ENCODE measurements around the gene JADE3. TPM values are rescaled to one million over a fixed set of nuclear protein-coding genes. Genes with fewer than 3 reads are reported as not detected.

Gene JADE3
- total and polyA plus RNA-seq, 2 experiments from 2014 or later: 4.5 to 15.3 TPM

DNA sequence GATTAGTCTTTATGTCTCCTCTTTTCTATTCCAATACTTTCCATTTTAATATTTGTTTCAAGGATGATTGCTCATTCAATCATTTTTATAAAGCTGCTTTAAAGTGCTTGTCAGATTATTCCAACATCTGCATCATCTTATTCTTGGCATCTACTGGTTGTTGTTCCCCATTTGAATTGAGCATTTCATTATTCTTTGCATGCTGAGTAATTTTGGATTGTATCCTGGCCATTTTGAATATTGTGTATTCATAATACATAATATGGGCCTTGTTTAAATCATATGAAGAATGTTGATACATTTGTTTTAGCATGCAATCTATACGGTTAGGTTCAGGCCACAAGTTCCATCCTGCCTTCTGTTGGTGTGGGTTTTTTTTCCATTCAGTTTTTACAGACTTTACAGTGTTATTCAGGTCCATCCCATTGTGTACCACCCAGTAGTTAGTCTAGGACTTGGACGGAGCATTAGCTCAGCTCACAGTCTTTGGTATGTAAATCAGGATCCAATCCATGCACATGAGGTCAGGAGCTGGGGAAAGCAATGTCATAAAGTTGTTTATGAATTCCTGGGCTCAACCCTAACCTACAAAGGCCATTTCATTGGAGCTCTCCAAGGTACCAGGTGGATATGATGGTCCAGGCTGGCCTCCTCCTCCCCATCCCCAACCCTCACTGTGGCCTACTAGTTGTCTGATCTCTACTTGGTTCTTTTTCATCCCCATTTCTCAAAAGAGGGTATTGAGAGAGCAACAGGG lies 186.3 kb downstream of the JADE3 start:
- no peaks in the 10 kb centered on the region for H4K20me1 ChIP-seq (replicated peaks; ENCODE audit: insufficient read depth)
- H3K4me3 Mint-ChIP-seq: no peak overlapping the region
- 0 out of 2 replicates have a peak, but pooled peaks cover 3% of the 10 kb centered on the region for H3F3A ChIP-seq (replicated peaks; ENCODE audit: low read depth)
- TF ChIP-seq, protein P1, sequence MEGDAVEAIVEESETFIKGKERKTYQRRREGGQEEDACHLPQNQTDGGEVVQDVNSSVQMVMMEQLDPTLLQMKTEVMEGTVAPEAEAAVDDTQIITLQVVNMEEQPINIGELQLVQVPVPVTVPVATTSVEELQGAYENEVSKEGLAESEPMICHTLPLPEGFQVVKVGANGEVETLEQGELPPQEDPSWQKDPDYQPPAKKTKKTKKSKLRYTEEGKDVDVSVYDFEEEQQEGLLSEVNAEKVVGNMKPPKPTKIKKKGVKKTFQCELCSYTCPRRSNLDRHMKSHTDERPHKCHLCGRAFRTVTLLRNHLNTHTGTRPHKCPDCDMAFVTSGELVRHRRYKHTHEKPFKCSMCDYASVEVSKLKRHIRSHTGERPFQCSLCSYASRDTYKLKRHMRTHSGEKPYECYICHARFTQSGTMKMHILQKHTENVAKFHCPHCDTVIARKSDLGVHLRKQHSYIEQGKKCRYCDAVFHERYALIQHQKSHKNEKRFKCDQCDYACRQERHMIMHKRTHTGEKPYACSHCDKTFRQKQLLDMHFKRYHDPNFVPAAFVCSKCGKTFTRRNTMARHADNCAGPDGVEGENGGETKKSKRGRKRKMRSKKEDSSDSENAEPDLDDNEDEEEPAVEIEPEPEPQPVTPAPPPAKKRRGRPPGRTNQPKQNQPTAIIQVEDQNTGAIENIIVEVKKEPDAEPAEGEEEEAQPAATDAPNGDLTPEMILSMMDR (conservative IDR thresholded peaks at IDR 0.05; ENCODE audit: low read depth in 2 of 2): no peak
- TF ChIP-seq, protein P2, sequence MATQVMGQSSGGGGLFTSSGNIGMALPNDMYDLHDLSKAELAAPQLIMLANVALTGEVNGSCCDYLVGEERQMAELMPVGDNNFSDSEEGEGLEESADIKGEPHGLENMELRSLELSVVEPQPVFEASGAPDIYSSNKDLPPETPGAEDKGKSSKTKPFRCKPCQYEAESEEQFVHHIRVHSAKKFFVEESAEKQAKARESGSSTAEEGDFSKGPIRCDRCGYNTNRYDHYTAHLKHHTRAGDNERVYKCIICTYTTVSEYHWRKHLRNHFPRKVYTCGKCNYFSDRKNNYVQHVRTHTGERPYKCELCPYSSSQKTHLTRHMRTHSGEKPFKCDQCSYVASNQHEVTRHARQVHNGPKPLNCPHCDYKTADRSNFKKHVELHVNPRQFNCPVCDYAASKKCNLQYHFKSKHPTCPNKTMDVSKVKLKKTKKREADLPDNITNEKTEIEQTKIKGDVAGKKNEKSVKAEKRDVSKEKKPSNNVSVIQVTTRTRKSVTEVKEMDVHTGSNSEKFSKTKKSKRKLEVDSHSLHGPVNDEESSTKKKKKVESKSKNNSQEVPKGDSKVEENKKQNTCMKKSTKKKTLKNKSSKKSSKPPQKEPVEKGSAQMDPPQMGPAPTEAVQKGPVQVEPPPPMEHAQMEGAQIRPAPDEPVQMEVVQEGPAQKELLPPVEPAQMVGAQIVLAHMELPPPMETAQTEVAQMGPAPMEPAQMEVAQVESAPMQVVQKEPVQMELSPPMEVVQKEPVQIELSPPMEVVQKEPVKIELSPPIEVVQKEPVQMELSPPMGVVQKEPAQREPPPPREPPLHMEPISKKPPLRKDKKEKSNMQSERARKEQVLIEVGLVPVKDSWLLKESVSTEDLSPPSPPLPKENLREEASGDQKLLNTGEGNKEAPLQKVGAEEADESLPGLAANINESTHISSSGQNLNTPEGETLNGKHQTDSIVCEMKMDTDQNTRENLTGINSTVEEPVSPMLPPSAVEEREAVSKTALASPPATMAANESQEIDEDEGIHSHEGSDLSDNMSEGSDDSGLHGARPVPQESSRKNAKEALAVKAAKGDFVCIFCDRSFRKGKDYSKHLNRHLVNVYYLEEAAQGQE (IDR thresholded peaks at IDR 0.05; ENCODE audit: unreplicated experiment): peak; percentile 74
- ATAC-seq: no peak
- no peak overlapping the region for H3K4me2 ChIP-seq
- no peaks in the 10 kb centered on the region for H3K36me3 Mint-ChIP-seq (ENCODE audit: low read depth)
- H3K4me1 Mint-ChIP-seq: peaks cover 12% of the 10 kb centered on the region; the same call in 2 of the 3 replicates
- H3K4me1 ChIP-seq (ENCODE audit: insufficient read depth): peaks cover 4% of the 10 kb centered on the region; the same call in 1 of the 2 replicates
- H3K27me3 Mint-ChIP-seq (ENCODE audit: insufficient read depth, low read depth, poor library complexity): peaks cover 3% of the 10 kb centered on the region
- no peaks in the 10 kb centered on the region for H3K79me2 ChIP-seq (replicated peaks; ENCODE audit: insufficient read depth)
- no peak for DNase-seq (ENCODE audit: low spot score)
- H3K4me3 ChIP-seq: no peak overlapping the region
- no peaks in the 10 kb centered on the region for H3K27me3 ChIP-seq (ENCODE audit: insufficient read depth)
- 0 out of 2 replicates have a peak, but pooled peaks cover 5% of the 10 kb centered on the region for H3K9me2 ChIP-seq (ENCODE audit: insufficient read depth)
- no peak overlapping the region for H3K27ac ChIP-seq (ENCODE audit: low read depth)
- 0 out of 2 replicates have a peak, but pooled peaks cover 2% of the 10 kb centered on the region for H3K36me3 ChIP-seq (ENCODE audit: insufficient read depth)
- H2AFZ ChIP-seq: no peak overlapping the region
- peaks cover 2% of the 10 kb centered on the region; the same call in 1 of the 3 replicates for H3K9me3 Mint-ChIP-seq
- no peak overlapping the region for H3K27ac Mint-ChIP-seq

DNA sequence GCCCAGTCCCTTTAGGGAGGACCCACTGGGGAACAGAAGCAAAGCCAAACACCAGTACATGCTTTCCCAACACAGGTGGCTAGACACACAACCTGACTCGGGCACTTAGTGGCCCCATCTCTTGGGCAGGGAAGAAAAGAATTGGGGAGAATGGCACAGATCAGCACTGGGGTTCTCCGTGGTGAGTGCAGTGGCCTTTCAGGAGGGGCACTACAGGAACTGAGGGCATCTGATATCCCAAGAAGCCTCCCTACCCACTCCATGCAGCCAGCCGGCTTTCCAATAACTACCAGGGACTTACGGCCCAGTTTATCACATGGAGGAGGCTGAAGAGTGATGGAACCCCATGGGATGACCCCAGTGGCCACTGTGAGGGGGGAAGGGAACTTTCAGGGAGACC lies 189.0 kb downstream of the JADE3 start:
- H3K79me2 ChIP-seq (replicated peaks; ENCODE audit: insufficient read depth): no peaks in the 10 kb centered on the region
- Mint-ChIP-seq H3K36me3 (ENCODE audit: low read depth) (no peaks in the 10 kb centered on the region), H3K27me3 (ENCODE audit: insufficient read depth, low read depth, poor library complexity) (peaks cover 3% of the 10 kb centered on the region), H3K4me1 (peaks cover 12% of the 10 kb centered on the region; the same call in 2 of the 3 replicates), H3K27ac (no peak overlapping the region), H3K4me3 (no peak overlapping the region), H3K9me3 (peaks cover 2% of the 10 kb centered on the region; the same call in 2 of the 3 replicates)
- 0 out of 2 replicates have a peak, but pooled peaks cover 5% of the 10 kb centered on the region for H3K9me2 ChIP-seq (ENCODE audit: insufficient read depth)
- H2AFZ ChIP-seq: no peak overlapping the region
- H3K4me2 ChIP-seq: no peak overlapping the region
- H3F3A ChIP-seq (replicated peaks; ENCODE audit: low read depth): 0 out of 2 replicates have a peak, but pooled peaks cover 3% of the 10 kb centered on the region
- no peak for ATAC-seq
- no peaks in the 10 kb centered on the region for H4K20me1 ChIP-seq (replicated peaks; ENCODE audit: insufficient read depth)
- no peaks in the 10 kb centered on the region for H3K36me3 ChIP-seq (ENCODE audit: insufficient read depth)
- no peak overlapping the region for H3K4me3 ChIP-seq
- H3K4me1 ChIP-seq (ENCODE audit: insufficient read depth): peaks cover 4% of the 10 kb centered on the region; the same call in 1 of the 2 replicates
- no peaks in the 10 kb centered on the region for H3K27me3 ChIP-seq (ENCODE audit: insufficient read depth)
- DNase-seq (ENCODE audit: low spot score): no peak
- no peak overlapping the region for H3K27ac ChIP-seq (ENCODE audit: low read depth)
- TF ChIP-seq ZNF114 (CRISPR knock-in tag; IDR thresholded peaks at IDR 0.05) (no peak), STAT1 (IDR thresholded peaks at IDR 0.05; ENCODE audit: unreplicated experiment) (no peak), NANOG (IDR thresholded peaks at IDR 0.05; ENCODE audit: borderline replicate concordance) (no peak), JUNB (IDR thresholded peaks at IDR 0.05; ENCODE audit: unreplicated experiment) (no peak)
- TF ChIP-seq, protein P3, sequence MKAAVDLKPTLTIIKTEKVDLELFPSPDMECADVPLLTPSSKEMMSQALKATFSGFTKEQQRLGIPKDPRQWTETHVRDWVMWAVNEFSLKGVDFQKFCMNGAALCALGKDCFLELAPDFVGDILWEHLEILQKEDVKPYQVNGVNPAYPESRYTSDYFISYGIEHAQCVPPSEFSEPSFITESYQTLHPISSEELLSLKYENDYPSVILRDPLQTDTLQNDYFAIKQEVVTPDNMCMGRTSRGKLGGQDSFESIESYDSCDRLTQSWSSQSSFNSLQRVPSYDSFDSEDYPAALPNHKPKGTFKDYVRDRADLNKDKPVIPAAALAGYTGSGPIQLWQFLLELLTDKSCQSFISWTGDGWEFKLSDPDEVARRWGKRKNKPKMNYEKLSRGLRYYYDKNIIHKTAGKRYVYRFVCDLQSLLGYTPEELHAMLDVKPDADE (IDR thresholded peaks at IDR 0.05): no peak

All from GM23338 (cell line).